Hematopoietic multipotent progenitor cell treated with erythropoietin and hydrocortisone succinate and interleukin-3 and kit ligand, for 6 days (in vitro differentiated cells): ENCODE data around the gene CCDC74B.
"Not testable (repeated sequence)": the region's sequence is repeated elsewhere in the genome, so short reads cannot be mapped to it uniquely, and the experiment has no call there.

Experiments
- DNase-seq: peaks from one replicate; pipeline ENCODE4 v3.0.0-alpha.2; 2015

Gene CCDC74B

DNA sequence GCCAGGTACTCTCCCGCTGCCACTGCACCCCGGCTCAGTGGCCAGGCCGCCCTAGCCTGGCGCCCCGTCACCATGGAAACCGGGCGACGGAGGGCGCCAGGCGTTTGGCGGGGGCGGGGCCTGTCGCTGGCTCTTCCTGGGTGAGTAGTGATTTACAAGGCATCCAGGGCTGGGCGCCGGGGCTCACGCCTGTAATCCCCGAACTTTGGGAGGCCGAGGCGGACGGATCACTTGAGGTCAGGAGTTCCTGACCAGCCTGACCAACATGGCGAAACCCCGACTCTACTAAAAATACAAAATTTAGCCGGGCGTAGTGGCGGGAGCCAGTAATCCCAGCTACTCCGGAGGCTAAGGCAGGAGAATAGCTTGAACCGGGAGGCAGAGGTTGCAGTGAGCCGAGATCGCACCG lies at the start of gene CCDC74B:
Gene CCDC74B (minus strand): TSS at position 107 of the 409 bp plus-strand sequence. CDS start 116 bp downstream, outside the sequence.
- peak; percentile 53 for DNase-seq

DNA sequence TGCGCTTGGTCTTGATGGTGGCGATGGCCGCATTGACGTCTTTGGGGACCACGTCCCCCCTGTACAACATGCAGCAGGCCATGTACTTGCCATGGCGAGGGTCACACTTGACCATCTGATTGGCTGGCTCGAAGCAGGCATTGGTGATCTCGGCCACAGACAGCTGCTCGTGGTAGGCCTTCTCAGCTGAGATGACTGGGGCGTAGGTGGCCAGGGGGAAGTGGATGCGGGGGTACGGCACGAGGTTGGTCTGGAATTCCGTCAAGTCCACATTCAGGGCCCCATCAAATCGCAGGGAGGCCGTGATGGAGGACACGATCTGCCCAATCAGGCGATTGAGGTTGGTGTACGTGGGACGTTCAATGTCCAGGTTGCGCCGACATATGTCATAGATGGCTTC lies 48.9 kb upstream of the CCDC74B start:
- not testable (repeated sequence) for DNase-seq

DNA sequence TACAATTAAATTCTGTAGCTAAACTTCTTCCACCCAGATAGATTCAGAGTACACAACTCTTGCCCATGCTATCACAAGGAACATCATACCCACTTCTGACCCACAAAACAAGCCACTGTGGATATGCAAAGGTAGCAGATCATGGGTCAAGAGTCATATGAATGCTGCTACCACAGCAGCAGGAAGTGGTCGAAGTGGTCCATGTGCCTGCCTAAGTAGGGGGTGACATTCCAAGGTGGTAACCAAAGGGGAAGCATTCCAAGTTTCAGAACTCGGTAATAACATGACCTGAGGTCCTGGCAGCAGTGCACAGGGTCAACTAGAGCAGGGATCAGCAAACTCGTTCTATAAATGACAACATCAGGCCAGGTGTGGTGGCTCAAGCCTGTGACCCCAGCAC lies 47.5 kb upstream of the CCDC74B start:
- DNase-seq: not testable (repeated sequence)

DNA sequence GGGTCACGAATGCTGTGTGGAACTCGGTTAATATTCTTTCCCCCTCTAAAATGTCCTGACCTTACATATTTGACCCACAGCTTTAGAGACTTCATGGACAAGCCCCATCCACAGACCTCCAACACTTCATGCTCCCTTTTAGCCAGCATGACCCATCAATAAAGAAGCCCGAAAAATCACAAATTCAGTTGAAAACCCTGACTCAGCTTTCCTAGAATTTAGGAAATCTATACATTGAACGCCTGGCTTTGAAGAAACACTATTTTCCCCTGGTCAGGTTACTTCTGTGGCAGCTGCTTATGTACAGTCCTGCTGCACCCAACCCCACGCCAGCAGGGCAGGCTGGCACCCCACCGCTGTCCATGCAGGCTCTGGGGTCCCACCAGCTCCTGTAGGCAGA lies 46.4 kb upstream of the CCDC74B start:
- not testable (repeated sequence) for DNase-seq

DNA sequence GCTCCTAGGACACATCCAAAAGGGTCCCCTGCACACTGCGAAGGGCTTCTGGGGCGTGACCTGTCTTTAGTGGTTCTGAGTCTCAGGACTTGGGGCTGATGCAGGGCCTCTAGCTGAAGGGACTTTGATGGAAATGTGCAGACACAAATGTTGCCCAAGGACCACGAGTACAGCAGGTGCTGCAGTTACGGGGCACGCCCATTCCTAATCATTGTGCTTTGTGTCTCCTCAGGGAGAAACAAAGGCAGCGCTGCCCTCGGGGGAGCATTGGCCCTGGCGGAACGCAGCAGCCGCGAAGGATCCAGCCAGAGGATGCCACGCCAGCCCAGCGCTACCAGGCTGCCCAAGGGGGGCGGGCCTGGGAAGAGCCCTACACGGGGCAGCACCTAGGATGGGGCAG lies 45.3 kb upstream of the CCDC74B start:
- DNase-seq: no peak

DNA sequence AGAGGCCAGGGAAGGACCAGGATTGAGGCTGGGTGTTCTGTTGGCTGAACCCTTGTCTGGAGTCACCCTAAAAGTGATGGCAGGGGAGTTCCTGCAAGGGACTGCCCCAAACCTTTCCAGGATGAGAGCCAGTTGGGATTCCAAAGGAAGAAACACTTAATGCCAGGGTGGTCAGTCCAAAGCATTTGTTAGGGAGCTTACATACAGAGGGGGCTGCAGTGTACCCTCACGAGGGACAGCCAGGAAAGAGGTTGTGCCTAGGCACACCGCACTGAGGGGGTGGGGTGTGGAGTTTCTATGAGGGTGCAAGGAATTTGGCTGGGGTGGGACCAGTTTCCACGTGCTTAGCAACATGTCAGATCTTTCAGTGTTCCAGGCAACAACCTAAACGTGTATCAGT lies 44.0 kb upstream of the CCDC74B start:
- DNase-seq: not testable (repeated sequence)

DNA sequence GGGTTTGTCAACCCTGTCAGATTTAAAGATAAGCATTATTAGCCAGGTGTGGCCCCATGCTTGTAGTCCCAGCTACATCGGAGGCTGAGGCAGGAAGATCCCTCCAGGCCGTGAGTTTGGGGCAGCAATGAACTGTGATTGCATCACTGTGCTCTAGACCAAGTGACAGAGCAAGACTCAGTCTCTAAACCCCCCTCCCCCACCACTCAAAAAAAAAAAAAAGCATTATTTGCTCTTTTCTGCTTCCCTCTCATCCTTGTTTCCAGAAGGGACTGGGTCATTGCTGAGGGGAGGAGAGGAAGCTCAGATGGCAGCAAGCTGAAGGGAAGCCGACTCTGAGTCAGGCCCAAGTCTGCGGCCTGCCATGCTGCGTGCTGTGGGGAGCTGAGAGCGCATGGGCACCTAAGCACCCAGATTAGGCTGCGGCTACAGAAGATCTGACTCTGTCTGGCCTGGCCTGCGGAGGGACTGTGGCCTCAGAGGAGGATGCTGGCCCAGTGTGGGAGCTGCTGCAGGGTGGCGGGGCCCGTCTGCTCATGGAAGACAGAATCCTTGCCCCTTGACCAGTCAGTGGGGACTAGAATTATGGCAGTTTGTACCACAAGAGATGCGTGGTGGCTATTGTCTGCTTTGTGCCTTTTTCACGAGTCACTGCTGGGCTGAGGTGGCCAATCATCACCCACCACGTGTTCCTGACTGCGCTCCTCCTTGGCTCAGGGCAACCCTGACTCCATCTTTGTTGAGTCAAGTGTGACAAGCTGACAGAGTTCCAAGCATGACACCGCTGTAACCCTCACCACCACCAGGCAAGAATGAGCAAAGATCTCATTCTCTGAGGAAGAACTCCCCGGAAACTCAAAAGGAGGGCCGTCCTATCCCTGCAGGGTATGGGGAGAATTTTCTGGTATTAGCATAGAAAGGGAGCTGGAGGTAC lies 43.2 kb upstream of the CCDC74B start:
- DNase-seq: not testable (repeated sequence)

DNA sequence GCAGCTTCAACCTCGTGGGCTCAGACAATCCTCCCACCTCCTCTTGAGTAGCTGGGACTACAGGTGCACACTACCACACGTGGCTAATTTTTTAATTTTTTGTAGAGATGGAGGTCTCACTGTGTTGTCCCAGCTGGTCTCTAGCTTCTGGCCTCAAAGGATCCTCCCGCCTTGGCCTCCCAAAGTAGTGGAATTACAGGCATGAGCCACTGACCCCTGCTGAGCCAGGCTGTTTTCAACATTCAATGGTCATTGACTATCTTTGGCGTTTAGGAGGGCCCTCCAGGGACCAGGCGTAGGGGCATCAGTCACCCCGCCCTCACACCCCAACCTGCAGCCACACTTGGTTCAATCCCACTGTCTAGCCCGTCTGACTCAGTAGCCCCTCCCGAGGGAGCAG lies 42.4 kb upstream of the CCDC74B start:
- DNase-seq: no peak

DNA sequence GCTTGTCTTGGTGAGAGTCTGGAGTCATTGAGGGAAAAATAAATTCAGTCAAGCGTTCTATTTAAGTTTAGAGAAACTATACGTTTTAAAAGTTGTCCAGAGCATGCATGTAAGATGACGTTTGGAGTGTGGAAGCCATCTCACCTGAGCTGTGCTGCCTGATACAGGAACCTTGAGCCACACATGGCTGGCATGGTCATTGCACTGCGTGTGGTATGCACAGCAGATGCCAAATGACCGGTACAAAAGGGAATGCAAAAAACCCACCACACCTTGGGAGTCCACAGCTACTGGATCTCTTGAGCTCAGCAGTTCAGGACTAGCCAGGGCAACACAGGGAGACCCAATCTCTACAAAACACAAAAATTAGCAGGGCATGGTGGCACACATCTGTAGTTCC lies 41.5 kb upstream of the CCDC74B start:
- no peak for DNase-seq

DNA sequence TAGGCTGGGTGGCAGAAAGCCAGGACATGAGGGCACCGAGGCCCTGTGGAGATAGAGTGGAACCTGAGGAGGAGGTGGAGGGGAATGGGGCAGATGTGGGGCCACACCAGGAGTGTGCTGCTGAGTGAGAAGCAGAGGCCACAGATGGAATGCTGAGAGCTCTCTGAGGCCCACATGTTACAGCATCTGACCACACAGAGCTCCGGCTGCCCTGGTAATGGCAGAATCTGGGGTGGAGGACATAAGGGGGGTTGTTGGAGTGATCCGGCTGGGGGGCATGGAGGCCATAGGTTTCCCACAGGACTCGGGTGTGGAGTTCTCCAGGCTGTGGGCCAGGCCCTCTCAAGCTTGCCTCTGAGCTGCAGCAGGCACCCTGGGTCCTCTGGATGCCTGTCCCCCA lies 41.0 kb upstream of the CCDC74B start:
- DNase-seq: no peak

DNA sequence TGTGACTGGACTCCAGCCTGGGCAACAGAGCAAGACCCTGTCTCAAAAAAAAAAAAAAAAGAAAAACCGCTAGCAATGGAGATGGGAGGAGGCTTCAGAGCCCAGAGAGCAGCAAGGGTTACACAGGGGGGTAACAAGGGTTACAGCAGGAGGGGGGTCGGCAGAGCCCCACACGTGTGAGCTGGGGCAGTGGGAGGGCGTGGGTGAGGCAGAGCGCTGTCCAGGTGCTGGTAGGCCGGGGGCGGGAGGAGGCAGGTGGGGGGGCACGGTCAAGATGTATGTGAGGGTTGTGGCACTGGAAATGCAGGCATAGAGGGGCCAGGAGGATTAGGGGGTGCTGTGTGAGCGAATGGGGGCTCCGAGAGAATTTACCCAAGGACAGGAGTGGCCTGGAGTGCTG lies 40.5 kb upstream of the CCDC74B start:
- no peak for DNase-seq

DNA sequence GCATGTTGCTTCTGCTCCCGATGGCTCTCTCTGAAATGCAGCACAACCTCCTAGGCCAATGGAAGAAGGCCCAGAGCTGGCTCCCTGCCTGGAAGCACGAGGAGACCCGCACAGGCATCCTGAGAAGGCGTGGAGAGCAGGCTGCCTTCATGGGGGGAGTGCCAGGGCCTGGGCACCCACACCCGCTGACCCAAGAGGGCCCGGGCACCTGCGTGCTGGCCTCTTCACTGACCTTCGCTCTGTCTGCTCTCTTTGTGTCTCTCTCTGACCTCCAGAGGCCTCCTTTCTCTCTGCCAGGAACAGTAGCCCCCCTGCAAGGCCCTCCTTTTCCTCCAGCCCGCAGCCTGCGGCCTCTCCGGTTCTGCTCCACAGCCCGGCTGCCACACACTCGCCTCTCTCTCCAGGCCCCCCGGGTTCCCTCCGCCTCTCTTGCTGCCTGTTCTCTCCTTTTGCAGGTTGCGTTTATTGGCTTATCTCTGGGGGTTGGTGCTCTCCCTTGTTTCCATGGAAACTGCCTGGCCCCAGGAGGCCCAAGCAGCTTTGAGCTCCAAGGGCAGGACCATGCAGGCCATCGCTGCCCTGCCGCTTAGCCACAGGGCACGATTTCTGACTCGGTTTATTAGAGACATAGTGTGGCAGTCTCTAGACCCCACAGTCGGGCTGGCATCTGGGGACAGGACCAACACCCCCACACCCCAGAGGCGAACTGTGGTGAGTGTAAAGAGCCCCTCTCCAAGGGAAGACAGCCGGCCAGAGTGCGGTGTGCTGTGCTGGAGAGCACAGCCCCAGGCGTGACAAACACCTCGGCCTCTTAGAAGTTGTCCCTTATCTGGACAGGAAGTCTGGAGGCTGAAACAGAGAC lies 38.8 kb upstream of the CCDC74B start:
- DNase-seq: peak; percentile 58

DNA sequence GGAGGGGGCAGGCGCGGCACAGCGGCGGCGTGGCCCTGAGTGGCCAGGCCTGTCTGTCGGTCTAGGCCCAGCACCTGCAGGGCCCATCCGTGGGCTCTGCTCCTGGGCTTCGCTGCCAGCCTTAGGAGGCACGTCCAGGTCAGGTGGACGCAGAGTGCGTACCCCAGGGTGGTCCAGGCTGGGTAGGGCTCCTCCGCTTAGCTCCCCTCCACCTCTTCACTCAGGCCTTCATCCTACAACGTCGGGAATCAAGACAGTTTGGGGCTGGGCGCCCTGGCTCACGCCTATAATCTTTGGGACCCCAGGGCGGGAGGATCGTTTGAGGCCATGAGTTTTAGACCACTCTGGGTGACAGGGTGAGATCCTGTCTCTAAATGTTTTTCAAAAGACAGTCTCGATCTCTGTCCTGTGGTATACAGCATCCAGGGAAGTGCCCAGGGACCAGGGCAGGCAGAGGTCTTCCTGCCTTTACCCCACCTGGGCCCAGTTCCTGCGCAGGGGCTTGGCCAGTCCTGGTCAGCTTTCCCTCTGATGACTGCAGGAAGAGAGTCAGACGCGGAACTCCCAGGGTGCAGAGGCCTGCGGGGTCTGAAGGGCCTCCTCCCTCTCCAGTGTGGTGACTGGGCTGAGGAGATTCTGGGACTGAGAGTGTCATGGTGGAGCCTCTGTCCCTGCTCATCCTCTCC lies 38.1 kb upstream of the CCDC74B start:
- DNase-seq: not testable (repeated sequence)

DNA sequence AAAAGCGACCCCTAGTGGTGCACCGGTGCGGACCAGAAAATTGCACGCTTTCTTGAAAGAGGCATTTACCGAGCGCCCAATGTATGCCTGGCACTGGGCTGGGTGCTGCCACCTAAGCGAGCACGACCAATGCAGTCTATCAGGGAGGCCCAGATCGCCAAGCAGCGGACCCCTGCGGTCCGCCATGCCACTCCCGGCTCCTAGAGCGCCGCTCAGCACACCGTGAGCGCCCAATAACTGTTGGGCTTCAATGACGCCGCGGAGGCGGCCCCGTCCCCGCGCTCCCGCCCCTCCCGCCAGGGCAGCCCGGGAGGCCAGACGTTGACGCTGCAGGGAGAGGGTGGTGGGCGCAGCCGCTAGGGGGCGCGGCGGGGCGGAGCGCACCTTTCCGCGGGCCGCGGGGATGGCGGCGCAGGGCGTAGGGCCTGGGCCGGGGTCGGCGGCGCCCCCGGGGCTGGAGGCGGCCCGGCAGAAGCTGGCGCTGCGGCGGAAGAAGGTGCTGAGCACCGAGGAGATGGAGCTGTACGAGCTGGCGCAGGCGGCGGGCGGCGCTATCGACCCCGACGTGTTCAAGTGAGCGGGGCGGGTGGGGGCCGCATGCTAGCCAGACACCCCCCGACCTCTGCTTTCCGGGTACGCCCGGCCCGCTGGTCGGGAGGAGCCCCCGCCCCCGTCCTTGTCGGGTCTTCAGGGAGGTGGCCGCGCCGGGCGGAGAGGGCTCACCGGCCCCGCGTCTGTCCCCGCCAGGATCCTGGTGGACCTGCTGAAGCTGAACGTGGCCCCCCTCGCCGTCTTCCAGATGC lies 37.2 kb upstream of the CCDC74B start, which contains the start of gene MZT2B:
Gene MZT2B (plus strand): TSS at position 383 of the 803 bp plus-strand sequence. CDS start 21 bp downstream, at position 404.
- peak; percentile 93 for DNase-seq

DNA sequence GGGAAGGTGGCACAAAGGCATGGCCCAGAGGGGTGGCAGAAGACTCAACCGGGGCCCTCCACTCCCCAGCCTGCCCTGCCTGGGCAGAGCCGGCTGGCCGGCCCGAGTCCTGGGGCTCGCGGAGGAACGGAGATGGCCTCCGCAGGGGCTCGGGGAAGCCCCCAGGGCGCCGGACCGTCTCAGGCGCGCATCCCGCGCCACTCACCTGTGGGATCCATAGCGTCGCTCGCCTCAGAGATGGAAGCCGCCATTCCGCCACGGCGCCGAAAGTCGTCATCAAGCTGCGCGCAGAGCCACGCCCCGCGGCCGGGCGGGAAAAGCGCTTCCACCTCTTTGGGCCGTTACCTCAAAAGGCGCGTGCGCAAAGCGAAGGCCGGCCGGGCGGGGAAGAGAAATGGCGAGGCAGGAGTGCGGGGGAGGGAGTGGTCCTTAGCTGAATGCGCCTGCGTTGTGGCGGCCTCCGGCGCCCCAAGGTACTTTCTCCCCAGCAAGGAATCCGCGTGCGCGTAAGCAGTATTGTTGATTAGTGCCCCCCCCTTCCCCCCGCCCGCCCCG lies 36.5 kb upstream of the CCDC74B start, which contains the start of gene SMPD4:
Gene SMPD4 (minus strand): TSS at position 278 of the 555 bp plus-strand sequence. CDS start 5,010 bp downstream, outside the sequence.
- DNase-seq: peak; percentile 96

DNA sequence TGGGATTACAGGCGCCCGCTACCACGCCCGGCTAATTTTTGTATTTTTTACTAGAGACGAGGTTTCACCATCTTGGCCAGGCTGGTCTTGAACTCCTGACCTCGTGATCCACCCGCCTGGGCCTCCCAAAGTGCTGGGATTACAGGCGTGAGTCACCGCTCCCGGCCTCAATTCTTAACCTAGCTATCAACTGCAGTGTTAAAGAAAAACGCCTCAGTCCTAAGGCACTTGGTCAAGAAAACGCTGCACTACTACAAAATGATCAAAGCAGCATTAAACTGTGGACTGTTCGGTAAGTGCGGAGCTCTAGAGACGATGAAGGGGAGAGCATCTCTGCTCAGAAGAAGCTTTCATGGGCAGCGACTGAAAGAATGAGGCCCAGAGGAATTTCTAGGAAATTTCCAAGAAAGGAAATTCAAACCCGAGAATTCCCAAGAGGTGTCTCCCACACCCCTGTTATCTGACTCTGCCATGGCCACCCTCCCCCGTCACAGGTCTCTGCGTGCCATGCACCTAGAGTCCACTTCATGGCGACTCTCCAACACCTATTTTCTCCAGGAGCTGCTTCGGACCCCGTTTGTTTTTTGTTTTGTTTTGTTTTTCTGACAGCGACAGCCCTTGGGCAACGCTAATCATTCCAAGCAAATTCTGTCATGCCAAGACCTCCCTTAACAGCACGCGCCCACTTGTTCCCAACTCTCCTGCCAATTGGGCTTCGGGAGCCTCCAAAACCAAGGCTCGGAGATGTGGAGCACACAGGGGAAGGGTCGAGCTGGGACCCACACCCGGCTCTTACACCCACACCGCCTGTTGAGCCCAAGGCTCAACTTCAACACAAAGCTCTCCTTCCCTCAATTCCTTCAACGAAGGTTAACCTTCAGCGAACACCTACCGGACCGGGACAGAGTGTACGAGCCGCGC lies 35.8 kb upstream of the CCDC74B start:
- DNase-seq: not testable (repeated sequence)

DNA sequence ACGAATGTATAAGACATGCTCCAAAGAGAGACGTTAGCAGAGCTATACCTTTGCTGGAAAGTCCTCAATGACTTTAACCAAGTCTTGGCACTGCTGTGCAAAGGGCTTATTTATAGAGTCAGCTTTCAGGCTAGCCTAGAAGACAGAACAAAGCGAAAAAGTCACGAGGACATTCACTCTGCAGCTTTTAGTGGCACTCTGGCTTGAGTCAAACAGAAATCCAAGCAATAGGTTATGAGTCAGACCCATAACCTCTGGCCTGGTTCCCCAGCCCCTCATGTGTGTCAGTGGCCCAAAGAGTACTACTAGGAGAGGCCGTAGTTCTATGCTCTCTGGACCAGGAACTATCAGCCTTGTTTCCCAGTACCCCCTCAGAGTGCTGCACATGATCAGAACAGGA lies 30.0 kb upstream of the CCDC74B start:
- not testable (repeated sequence) for DNase-seq

DNA sequence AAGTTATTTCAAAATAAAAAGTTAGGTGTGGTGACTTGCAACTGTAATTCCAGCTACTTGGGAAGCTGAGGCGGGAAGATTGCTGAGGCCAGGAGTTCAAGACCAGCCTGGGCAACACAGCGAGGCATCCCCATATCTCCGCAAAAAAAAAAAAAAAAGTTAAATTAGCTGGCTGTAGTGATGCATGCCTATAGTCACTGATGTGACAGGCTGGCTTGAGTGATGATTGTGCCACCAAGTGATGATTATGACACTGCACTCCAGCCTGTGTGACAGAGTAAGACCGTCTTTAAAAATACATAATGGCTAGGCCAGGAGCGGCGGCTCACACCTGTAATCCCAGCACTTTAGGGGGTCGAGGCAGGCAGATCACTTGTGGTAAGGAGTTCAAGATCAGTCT lies 25.0 kb upstream of the CCDC74B start:
- DNase-seq: no peak

DNA sequence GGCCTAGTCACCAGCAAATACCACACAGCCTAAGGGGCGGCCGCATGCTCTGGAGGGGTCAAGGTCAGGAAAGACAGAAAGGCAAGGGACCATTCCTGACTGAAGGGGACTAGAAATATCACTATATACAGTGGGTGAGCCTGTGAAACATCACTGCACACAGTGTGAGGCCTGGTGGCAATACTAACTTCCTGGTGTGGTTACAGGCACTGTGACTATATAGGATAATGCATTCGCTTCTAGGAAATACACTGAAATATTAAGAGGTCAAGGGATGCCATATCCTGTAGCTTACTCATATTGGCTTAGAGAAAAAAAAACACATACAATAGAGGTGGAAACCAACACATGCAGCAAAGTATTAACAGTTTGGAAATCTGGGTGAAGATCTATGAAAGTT lies 24.3 kb upstream of the CCDC74B start:
- DNase-seq: not testable (repeated sequence)

DNA sequence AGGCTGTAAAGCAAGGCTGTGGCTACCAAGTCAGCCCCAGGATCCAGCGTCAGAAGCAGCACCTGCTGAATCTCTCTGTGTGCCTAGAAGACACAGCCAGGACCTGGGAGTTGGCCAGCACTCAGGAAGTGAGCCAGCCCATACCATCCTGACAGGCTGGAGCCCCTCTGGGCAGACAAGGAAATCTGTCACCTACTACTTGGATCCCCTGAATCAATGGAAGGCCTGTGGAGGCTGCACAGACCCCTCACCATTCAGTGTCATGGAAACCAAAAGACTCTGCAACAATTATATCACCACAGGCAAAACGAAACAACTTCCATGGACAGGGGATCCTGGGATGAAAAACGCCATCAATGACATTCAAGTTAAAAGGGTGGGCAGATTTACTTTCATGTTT lies 21.7 kb upstream of the CCDC74B start:
- DNase-seq: not testable (repeated sequence)
